Keratinocyte (primary cell): ENCODE data around the gene KIF21B. TPM values are rescaled to one million over a fixed set of nuclear protein-coding genes. Genes with fewer than 3 reads are reported as not detected.

ENCODE experiments used
- DNase-seq: peaks from one replicate; pipeline ENCODE4 v3.0.0-alpha.2; 2011; ENCODE audit warnings: low read depth, missing footprints, low spot score
- FAIRE-seq: peaks from 2 replicates; lab custom pipeline; 2011; peaks lifted over from hg19 to GRCh38; lab: Jason Lieb, UNC
- H2AFZ ChIP-seq: 2 replicates; pipeline ENCODE4 v1.6.0; 2012; ENCODE audit warnings: low read length, control low read depth, inconsistent platforms; ENCODE audit not compliant: control insufficient read depth
- H3K27ac ChIP-seq: 2 replicates; pipeline ENCODE4 v1.5.1; 2011; ENCODE audit warnings: low read length; ENCODE audit not compliant: control insufficient read depth, insufficient read depth
- H3K27me3 ChIP-seq: 3 replicates; pipeline ENCODE4 v1.6.0; 2011; ENCODE audit warnings: low read length; ENCODE audit not compliant: control insufficient read depth, insufficient read depth; ENCODE audit errors: extremely low read depth
- H3K36me3 ChIP-seq, 2 experiments: 2 replicates in 1 of 2; 3 replicates in 1 of 2; pipeline ENCODE4 v1.5.1; 2011; ENCODE audit warnings: low read length in 2 of 2, mild to moderate bottlenecking in 1 of 2; ENCODE audit not compliant: control insufficient read depth in 2 of 2, insufficient read depth in 2 of 2; ENCODE audit errors: extremely low read depth in 1 of 2
- H3K4me1 ChIP-seq: 3 replicates; pipeline ENCODE4 v1.5.1; 2011; ENCODE audit warnings: low read length; ENCODE audit not compliant: control insufficient read depth, insufficient read depth; ENCODE audit errors: extremely low read depth
- H3K4me2 ChIP-seq: 3 replicates; pipeline ENCODE4 v1.6.0; 2011; ENCODE audit warnings: low read depth, low read length; ENCODE audit not compliant: control insufficient read depth, insufficient read depth; ENCODE audit errors: extremely low read depth
- H3K4me3 ChIP-seq, 3 experiments: fragments of 200-600 bp in 1 of 3; sonication (generic) in 1 of 3; 2 replicates in 2 of 3; 3 replicates in 1 of 3; pipeline ENCODE4 v1.5.1; 2011 to 2016; ENCODE audit warnings: low read length in 3 of 3, mild to moderate bottlenecking in 3 of 3, control low read depth in 2 of 3, inconsistent platforms in 1 of 3, low read depth in 1 of 3, mixed read lengths in 1 of 3, mixed run types in 1 of 3, moderate library complexity in 1 of 3; ENCODE audit not compliant: control insufficient read depth in 2 of 3, insufficient read depth in 2 of 3; ENCODE audit errors: extremely low read depth in 1 of 3
- H3K79me2 ChIP-seq: 2 replicates; pipeline ENCODE4 v1.6.0; 2012; ENCODE audit warnings: low read length; ENCODE audit not compliant: control insufficient read depth, insufficient read depth
- H3K9ac ChIP-seq: 3 replicates; pipeline ENCODE4 v1.6.0; 2011; ENCODE audit warnings: low read length; ENCODE audit not compliant: control insufficient read depth, insufficient read depth; ENCODE audit errors: extremely low read depth
- H3K9me1 ChIP-seq: 3 replicates; pipeline ENCODE4 v1.6.0; 2011; ENCODE audit warnings: low read length; ENCODE audit not compliant: control insufficient read depth, insufficient read depth; ENCODE audit errors: extremely low read depth
- H3K9me3 ChIP-seq: 2 replicates; pipeline ENCODE4 v1.5.1; 2012; ENCODE audit warnings: low read depth, low read length; ENCODE audit not compliant: control insufficient read depth
- H4K20me1 ChIP-seq: 3 replicates; pipeline ENCODE4 v1.6.0; 2011; ENCODE audit warnings: low read length; ENCODE audit not compliant: control insufficient read depth, insufficient read depth; ENCODE audit errors: extremely low read depth
- CTCF ChIP-seq, 3 experiments: IDR thresholded peaks in 1 of 3; conservative IDR thresholded peaks in 1 of 3; optimal IDR thresholded peaks in 1 of 3; 2 replicates in 2 of 3; 3 replicates in 1 of 3; pipeline versions ENCODE3 to v1.5.1; 2011; ENCODE audit warnings: low read length in 3 of 3, mild to moderate bottlenecking in 3 of 3, moderate library complexity in 2 of 3, control low read depth in 1 of 3, inconsistent platforms in 1 of 3; ENCODE audit not compliant: insufficient read depth in 2 of 3; ENCODE audit errors: extremely low read depth in 1 of 3
- EZH2 ChIP-seq: IDR thresholded peaks from one replicate; pipeline ENCODE4 v1.6.1; 2012; ENCODE audit warnings: inconsistent platforms, mild to moderate bottlenecking, low read length, moderate library complexity
- dilution Hi-C: fragments of 300-500 bp; cut with MboI; formaldehyde crosslinking; loops from one replicate; pipeline ENCODE4 v1.7.0; 2020; ENCODE audit warnings: low sequenced_read_pairs; ENCODE audit not compliant: extremely low pct_ligation_motif_present
- polyA plus RNA-seq, 5 experiments: library from polyadenylated mRNA; depleted of rRNA in 3 of 5; stranded (reverse) in 3 of 5; stranded (forward) in 1 of 5; unstranded in 1 of 5; fragments of >200 nt; gene quantifications; 1 replicate in 1 of 5; 2 replicates in 3 of 5; 3 replicates in 1 of 5; pipeline versions ENCODE4 v1.2.1 to v1.2.3, GENCODE V29; 2011 to 2012; ENCODE audit warnings: missing spikeins in 2 of 5, low read depth in 1 of 5, low replicate concordance in 1 of 5

Gene KIF21B
- polyA plus RNA-seq, 1 donor (not counting 4 experiments of a cell fraction or from before 2014, with no cell fraction given), result 0.17 TPM

DNA sequence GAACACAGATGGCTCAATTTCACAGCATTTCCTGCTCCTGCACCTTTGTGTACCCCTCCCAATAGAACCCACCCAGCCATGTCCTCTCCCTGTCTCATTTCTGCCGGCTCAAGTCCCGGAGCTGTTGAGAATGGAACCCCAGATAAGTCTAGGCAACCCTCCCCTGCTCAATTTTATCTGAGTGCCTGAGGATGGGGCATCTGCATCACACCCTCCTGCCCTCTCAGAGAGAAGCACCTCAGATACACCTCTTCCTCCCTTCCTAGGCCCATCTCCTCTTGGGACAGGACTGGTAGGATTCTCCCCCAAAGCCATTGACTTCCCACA is 1.1 kb downstream of the KIF21B start:
- no peaks in the 10 kb centered on the region for H4K20me1 ChIP-seq
- FAIRE-seq (no peak), DNase-seq (no peak)
- peaks cover 12% of the 10 kb centered on the region for H3K27me3 ChIP-seq
- H3K79me2 ChIP-seq, result no peaks in the 10 kb centered on the region
- H3K9me1 ChIP-seq, result no peaks in the 10 kb centered on the region
- peak overlapping the region in 1 of 3 experiments; percentile 64 for H3K4me3 ChIP-seq
- no peaks in the 10 kb centered on the region for H3K36me3 ChIP-seq
- H2AFZ ChIP-seq, result no peak overlapping the region
- TF ChIP-seq EZH2, result no peak
- TF ChIP-seq CTCF (optimal IDR thresholded peaks at IDR 0.05 in 1 of 3, IDR thresholded peaks at IDR 0.05 in 1 of 3, conservative IDR thresholded peaks at IDR 0.05 in 1 of 3; ENCODE audit: extremely low read depth in 1 of 3, insufficient read depth in 2 of 3, low read length in 3 of 3), result no peak
- H3K4me1 ChIP-seq, result peaks cover 21% of the 10 kb centered on the region
- H3K9ac ChIP-seq, result no peak overlapping the region
- no peak overlapping the region for H3K27ac ChIP-seq
- H3K9me3 ChIP-seq, result no peaks in the 10 kb centered on the region
- H3K4me2 ChIP-seq, result peak overlapping the region; percentile 57
- dilution Hi-C loops, result no loop called here

- FAIRE-seq (no peak), DNase-seq (no peak)
- dilution Hi-C loops, result no loop called here
- Histone ChIP-seq H3K4me1 (peaks cover 21% of the 10 kb centered on the region), H3K79me2 (no peaks in the 10 kb centered on the region), H4K20me1 (no peaks in the 10 kb centered on the region), H3K27me3 (peaks cover 12% of the 10 kb centered on the region), H3K9me1 (no peaks in the 10 kb centered on the region), H2AFZ (no peak overlapping the region), H3K36me3 (no peaks in the 10 kb centered on the region), H3K9ac (no peak overlapping the region), H3K27ac (no peak overlapping the region), H3K4me3 (no peak overlapping the region), H3K4me2 (peak overlapping the region; percentile 57), H3K9me3 (no peaks in the 10 kb centered on the region)
- no peak for TF ChIP-seq EZH2
- no peak for TF ChIP-seq CTCF (optimal IDR thresholded peaks at IDR 0.05 in 1 of 3, IDR thresholded peaks at IDR 0.05 in 1 of 3, conservative IDR thresholded peaks at IDR 0.05 in 1 of 3; ENCODE audit: extremely low read depth in 1 of 3, insufficient read depth in 2 of 3, low read length in 3 of 3)
These were observed 1.7 kb downstream of the KIF21B start for GRCh38 chr1:201021630-201022492.
